GM21526 (cell line): ENCODE measurements around the gene MED12L.
"Not testable (repeated sequence)": the region's sequence is repeated elsewhere in the genome, so short reads cannot be mapped to it uniquely, and the experiment has no call there.

ENCODE experiments used
- ATAC-seq: cut with Tn5 transposase; IDR thresholded peaks from one replicate; pipeline ENCODE4 v1.9.1; 2021; ENCODE audit warnings: moderate library complexity; ENCODE audit not compliant: unreplicated experiment, low FRiP score

The MED12L gene

DNA sequence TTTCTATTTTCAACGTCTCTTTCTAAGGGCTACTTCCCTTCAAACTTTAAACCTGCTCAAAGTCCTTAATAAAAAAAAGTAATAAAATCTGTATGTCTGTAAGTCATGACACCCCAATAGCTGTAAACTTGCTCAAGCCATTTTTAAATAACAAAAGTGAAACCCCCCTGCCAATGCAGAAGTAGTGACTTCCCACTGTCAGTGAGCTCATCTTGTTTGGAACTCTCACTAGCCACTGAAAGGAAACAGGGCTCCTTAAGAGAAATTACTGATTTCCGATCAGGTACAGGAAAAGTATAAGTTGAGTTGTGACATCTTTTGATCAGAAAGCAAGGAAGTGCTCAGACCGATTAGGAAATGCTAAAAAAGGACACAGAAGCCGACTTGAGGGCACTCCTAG lies 145.2 kb downstream of the MED12L start:
- no peak for ATAC-seq

DNA sequence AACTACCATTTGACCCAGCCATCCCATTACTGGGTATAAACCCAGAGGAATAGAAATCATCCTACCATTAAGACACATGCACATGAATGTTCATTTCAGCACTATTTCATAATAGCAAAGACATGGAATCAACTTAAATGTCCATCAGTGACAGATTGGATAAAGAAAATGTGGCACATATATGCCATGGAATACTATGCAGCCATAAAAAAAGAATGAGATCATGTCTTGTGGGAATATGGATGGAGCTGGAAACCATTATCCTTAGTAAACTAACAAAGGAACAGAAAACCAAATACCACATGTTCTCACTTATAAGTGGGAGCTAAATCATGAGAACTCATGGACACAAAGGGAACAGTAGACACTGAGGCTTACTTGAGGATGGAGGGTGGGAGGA lies 146.9 kb downstream of the MED12L start:
- not testable (repeated sequence) for ATAC-seq

DNA sequence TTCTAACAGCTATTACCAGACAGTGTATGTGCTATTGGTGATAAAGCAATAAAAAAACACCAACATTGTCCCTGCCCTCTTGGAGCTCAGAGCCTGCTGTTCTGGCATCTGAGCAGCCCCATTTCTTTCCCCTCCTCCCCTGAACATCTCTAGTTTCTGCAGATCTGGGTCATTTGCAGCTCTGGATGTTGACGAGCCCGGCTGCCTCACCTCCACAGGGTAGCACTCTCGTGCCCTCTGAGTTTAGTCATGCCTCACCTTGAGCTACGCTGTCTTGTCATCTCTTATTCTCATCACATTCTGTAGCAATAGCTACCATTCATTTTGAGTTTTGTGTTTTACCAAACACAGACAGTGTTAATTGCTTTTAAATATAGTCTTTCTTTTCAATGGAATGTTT lies 147.5 kb downstream of the MED12L start:
- no peak for ATAC-seq

DNA sequence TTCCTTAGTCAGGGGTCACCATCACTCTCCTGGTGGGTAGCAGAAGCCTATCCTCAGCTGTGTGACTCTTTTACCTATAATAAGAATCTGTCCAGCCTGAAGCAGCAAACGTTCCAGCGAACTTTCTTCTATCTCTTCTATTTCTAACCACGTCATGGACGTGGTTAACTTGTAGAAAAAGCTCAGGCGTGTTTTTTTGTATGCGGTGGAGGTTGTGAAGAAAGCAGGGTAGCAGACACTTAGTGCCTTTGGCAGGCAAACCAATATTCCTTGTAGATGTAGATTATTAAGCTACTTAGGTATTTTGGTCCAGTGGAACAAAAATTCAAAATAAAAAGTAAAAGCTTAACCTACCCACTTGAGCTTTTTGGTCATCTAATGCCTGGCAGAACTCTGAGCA lies 149.4 kb downstream of the MED12L start:
- ATAC-seq, result no peak

DNA sequence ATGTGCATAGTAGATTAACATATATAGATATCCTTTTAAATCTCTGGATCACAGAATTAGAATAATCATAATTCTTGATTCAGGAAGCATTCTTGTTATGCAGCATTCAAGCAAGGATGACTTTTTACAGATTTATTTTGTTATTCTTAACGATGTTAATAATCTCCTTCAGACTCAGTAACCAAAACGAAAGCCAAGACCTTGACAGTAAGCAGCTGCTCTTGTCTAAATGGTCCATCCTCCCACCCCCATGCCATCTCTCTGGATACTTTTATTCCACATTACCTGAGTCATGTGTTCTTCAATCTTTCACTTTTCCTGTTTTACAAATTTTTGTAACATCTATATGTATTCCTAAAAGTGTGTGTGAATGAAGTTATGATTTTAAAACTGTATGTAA lies 150.9 kb downstream of the MED12L start:
- no peak for ATAC-seq

DNA sequence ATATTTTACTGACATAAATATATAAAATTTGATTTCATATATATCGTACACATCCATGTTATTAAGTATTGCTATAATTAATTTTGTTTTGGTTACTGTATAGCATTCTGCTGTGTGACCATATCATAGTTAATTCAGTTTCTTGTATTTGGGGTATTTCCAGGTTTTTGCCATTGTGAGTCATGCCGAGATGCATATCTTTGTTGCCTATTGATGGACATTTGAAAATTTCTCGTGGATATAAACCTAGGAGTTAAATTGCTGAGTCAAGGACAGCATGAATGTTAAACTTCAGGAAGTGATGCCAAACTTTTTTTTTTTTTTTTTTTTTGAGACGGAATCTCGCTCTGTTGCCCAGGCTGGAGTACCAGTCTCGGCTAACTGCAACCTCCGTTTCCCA lies 151.3 kb downstream of the MED12L start:
- ATAC-seq, result no peak

DNA sequence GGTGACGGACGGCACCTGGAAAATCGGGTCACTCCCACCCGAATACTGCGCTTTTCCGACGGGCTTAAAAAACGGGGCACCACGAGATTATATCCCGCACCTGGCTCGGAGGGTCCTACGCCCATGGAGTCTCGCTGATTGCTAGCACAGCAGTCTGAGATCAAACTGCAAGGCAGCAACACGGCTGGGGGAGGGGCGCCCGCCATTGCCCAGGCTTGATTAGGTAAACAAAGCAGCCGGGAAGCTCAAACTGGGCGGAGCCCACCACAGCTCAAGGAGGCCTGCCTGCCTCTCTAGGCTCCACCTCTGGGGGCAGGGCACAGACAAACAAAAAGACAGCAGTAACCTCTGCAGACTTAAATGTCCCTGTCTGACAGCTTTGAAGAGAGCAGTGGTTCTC lies 156.5 kb downstream of the MED12L start:
- ATAC-seq, result not testable (repeated sequence)

DNA sequence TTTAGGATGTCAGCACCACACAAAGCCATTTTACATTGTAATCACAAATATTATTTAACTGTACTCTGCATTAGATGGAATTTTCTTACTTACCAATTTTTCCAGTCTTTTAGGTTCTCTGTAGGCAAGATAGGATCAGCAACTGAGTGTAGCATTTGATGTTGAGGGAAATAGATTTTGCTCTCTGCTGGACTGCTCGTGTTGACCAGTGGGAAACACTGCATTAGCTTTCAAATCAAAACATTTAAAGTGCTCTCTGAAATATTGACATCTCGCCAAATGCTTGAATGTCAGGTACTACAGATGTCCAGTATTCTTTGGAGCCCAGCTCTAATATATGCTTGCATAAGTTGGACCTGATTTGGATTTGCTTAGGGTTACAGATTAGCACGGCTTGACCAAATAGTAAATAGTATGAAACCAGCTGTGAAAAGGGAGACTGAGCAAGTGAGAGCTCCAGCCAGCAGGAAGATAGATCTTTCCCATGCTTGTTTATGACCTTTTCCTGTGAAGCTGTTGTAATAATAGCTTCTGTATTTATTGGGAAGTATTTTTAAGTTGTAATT lies 163.4 kb downstream of the MED12L start:
- ATAC-seq, result no peak

DNA sequence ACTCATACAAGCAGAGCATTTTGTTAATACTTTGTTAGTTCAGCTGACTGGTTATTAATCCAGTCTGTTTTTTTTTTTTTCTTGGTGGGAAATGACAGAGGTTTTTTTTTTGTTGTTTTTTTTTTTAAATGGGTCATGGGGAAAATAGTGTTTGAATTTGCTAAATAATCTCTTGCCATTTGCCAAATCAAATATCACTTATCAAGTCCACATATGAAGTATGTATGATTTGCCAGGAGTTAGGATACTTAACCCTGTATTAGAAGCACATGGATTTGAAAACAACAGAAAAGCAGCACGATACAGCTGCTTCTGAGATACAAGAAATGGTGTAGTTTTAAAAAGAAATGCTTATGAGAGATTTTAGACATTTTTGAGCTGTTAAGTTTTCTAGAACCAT lies 171.3 kb downstream of the MED12L start:
- no peak for ATAC-seq

DNA sequence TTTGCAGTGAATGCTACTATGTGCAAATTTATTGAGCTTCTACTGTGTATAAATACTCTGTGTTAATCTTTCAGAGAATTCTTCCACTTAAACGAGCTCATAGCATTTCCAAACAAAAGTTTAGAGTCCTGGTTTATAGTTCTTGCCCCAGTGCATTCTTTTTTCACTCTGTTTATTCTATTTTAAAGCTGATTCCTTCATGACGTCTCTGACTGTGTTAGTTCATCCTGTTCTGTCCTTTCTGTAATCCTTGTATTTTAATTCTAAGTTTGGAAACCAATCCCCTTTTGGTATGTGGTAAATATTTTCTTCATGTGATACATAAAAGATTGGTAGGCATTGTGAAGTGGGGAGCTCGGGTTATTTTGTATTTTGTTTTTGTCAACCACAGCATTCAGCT lies 174.2 kb downstream of the MED12L start:
- no peak for ATAC-seq

DNA sequence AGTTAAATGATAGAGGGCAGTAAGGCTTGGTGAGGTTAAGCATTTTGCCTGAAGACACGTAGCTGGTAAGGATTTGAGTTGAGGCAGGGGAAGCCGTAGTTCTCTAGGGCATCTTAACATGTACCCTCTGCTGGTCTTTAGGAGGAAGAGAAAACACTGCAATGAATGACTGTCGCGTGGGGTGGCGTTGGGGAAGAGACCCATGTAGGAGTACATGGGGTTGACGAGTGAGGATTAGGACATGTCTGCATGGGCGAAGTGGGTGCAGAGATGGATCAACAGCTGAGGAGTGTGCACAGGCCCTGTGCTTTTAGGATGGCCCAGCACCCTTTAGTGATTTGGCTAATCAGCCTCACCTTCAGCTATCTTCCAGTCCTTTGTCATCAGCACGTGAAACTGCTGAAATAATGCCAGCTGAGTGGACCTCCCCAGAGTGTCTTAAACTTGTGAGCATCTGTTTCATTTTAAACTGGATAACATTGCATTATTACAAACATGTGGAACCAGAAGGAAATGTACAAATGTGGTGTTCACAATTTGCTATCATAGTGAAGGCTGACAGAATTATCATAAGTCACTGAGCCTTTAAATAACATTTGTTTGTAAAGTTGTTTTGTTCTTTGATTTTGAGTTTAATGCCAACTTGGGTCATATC lies 177.5 kb downstream of the MED12L start:
- ATAC-seq, result no peak

DNA sequence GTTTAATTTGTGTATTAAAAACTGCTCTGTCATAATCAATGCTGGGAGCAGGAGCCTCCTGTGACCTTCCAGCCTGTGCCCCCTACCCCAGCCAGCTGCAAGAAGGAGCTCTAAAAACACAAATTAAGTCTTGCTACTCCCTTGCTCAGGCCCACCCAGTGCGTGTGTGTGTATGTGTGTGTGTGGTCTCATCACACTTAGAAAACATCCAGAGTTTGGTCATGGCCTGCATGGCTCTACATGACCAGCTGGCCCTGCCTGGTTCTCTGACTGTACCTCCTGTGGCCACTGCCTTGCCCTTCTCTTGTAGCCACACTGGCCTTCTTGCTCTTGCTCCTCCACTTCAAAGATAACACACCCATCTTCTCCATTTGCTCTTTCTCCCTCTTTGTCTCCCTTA lies 179.1 kb downstream of the MED12L start:
- no peak for ATAC-seq

DNA sequence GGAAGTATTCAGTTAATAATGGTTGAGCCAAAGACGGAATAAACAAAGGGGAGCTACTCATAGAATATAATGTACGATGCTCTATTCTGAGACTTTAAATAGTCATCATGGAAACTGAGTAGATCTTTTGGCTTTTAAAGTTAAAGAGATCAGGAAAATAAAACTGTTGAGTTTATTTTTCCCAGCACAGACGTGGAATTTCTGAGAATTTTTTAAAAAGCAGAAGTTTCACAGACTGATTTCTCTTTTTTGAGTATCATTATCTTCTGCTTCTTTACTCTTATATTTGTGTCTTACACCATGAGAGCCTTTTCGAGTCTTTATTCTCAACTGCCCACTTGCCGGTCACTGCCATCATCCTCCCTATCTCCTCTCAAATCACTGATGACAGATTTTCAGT lies 179.7 kb downstream of the MED12L start:
- ATAC-seq, result no peak

DNA sequence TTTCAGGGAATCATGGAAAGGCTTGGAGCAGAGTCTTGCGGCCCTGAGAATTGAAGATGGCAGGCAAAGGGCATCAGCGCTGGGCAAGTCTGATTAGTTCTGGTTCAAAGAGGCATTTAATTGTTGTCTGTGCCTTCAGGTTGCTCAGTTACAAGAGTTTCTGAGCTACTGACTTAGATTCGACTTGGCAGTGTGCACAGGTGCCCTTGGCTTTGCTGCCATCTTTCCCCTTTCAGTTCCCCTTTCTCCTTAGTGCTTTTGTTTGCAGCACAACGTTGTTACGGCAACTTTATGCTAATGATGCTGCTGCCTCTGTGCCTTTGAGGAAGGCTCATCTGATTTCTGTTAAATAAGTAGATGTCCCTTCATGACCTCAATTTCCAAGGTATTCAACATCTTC lies 180.4 kb downstream of the MED12L start:
- ATAC-seq, result peak; percentile 95

DNA sequence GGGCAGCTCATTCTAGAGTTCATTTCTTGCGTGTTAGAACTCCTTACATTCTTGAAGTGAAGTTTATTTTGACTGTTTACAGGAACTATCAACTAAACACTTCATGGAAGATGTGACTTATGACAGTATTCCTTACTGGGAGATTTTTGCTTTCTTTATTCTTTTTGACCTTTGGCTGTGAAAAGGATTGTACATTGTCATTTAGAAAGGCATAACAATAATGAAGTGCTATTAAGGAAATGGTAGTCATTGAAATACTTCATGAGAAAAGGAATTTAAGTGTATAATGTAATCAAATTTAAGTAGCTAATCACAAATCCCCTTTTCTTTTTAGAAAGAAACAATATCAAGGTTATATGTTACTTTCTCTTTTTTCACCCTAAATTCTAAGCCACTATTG lies 181.6 kb downstream of the MED12L start:
- ATAC-seq, result no peak

DNA sequence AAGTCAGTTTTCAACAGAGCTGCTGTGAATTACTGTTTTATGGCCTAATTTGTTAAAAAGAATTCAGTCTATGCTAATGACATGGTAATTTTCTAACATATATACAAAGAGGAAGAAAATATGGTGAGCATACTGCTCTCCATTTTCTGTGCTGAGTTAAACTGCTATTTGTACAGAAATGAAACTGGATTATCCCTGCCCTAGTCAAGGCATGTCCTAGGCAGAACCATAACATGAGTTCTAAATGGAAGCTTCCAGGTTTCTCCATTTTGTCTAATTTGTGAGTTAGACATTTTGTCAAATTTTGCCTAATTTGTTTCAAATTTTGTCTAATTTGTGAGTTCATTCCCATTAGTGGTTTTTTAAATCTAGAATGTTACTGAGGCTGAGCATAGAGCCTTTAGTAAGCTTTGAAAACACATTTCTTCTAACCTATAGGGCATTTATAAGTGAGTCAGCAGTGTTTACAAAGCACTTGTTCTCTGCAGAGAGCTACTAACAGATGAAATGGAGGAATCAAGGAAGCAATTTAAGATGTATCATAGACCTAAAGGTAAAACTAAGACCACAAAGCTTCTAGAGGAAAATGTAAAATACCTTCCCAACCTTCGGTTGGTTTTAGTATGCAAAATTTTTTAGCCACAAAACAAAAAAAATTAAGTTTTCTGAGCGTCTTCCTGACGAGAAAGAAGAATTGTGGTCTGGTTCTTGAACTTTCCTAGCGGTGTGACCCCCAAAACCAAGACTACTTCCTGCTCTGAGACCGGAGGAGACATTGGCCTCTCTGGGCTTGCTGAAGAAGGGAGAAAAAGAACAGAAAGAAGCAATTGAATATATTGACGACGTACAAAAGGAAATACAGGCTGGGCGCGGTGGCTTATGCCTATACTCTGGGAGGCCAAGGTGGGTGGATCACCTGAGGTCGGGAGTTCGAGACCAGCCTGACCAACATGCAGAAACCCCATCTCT lies 183.1 kb downstream of the MED12L start:
- peak; percentile 38 for ATAC-seq

DNA sequence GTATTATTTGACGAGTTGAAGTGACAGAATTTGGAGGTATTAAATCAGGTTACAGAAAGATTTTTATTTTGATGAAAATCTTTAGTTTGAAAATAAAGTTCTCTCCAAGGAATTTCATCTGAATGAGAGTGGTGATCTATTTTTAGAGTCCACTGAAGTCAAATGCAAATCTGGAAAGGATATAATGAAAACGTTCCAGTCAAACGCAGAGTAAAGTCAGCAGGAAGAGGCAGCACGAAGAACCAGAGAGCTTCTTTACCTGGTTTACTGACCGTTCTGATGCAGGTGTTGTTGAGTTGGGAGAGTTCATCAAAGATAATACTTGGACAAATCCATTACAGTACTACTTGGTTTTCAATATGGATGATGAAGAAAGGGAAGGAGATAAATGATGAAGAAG lies 184.2 kb downstream of the MED12L start:
- ATAC-seq, result no peak

DNA sequence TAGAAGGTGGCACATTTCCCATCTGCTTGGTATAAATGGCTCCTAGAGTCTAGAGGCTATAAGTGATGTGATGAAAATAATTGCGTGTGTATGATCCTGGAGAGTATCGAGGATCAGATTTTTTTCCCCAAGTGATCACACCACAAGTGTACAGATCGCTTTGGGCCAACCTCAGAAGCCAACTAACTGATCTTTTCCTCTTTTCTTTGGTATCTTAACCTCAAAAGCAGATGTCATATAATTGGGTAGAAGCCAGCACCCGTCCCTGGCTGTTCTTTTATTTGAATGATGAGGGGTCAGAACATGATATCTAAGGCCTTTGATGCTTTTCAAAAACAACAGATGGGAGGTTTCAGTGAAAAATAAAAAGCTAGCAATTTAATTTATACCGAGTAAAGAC lies 189.6 kb downstream of the MED12L start:
- no peak for ATAC-seq

DNA sequence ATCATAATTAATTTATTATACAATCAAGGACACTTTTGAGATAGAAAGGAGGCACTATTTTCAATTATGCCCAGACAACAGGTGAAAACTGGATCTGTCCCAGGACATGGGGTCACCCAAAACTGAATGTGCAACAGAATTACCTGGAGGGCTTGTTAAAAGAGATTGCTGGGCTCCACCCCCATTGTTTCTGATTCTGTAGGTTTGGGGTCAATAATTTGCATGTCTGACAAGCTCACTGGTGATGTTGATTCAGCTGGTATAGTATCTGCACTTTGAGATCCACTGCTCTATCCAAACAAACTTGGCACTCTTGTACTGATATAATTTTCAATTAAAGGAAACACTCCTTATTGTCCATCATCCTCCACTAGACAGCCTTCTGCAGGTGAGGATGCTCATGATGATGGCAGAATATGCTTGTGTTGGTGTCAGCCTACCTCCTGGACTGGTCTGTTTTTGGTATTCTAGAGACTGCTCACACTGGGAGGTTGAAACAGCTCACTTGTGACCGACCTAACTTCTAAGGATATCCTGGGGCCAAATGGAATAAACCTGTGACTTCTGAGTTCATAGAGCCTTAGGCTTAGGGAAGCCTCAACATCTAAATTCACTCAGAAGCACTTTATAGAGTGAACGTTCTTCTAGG lies 190.7 kb downstream of the MED12L start:
- no peak for ATAC-seq

DNA sequence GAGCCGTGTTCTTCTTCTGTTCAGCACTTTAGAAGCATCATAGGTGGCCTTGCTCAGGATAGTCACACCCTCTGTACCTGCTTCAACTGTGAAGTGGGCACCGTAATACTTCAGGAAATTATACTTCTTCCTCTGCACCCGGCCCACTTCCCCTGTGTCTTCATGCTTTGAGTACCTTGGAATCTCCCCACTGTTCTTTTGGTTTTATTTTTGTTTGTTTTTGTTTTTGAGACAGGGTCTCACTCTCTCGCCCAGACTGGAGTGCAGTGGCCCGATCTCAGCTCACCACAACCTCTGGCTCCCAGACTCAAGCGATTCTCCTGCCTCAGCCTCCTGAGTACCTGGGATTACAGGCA lies 191.2 kb downstream of the MED12L start:
- no peak for ATAC-seq

DNA sequence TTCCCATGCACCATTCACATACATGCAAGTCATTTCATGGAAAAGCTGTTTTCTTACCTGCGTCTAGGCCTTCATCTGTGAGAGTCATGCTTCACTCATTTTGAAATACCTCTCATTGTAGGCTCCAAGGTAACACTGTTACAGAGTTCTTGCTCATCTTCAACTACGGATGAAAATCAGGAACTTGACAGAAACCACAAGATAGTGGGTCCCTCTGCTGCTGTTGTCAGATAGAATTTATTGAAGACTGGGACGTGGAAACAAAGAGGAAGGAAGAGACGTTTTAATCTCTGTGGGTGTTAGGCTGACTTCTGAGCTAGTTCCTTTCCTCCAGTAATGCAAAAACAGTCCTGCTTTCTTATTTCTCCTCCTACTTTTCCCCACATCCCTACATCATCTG lies 192.8 kb downstream of the MED12L start, which contains the start of gene P2RY14:
Gene P2RY14, minus strand, starts transcription at position 313 of the 400 bp plus-strand sequence. CDS start 64,226 bp downstream, outside the sequence.
- ATAC-seq, result no peak
